ENCODE data around the gene CSK.

The CSK gene

GRCh38 chr15:74843445-74843828 lies 61.6 kb downstream of the CSK start:
- peak overlapping the region; percentile 91 for H3K4me2 ChIP-seq (ENCODE audit: low read depth, low read length, poor library complexity, severe bottlenecking)
- peaks cover 21% of the 10 kb centered on the region for H3K79me2 ChIP-seq (ENCODE audit: insufficient read depth, low read length)
- H3K27me3 ChIP-seq (ENCODE audit: insufficient read depth, low read length, poor library complexity, severe bottlenecking), result no peaks in the 10 kb centered on the region
- H3K4me3 ChIP-seq (ENCODE audit: low read length, poor library complexity, severe bottlenecking), result peak overlapping the region; percentile 94
- TF ChIP-seq CTCF (conservative IDR thresholded peaks at IDR 0.05; ENCODE audit: low read length) (peak; percentile 39; the same call in 1 of the 2 replicates), EZH2phosphoT487 (IDR thresholded peaks at IDR 0.05; ENCODE audit: borderline replicate concordance) (no peak)
- peak overlapping the region; percentile 85 for H3K9ac ChIP-seq (ENCODE audit: low read depth, low read length, poor library complexity, severe bottlenecking)
- H3K4me1 ChIP-seq (ENCODE audit: insufficient read depth, low read length, poor library complexity, severe bottlenecking), result peaks cover 40% of the 10 kb centered on the region
- no peaks in the 10 kb centered on the region for H3K9me3 ChIP-seq (ENCODE audit: insufficient read depth, low read depth, low read length)
- H3F3A ChIP-seq (ENCODE audit: low read depth), result no peaks in the 10 kb centered on the region; the same call in 1 of the 2 replicates
- H4K20me1 ChIP-seq (ENCODE audit: insufficient read depth, low read length, poor library complexity, severe bottlenecking), result peaks cover 3% of the 10 kb centered on the region
- H3K36me3 ChIP-seq (ENCODE audit: insufficient read depth, low read length), result peaks cover 17% of the 10 kb centered on the region; the same call in 1 of the 2 replicates
- peak overlapping the region; percentile 58 for H2AFZ ChIP-seq (ENCODE audit: low read length)
- H3K9me2 ChIP-seq (replicated peaks; ENCODE audit: low read depth, low read length), result no peaks in the 10 kb centered on the region

- H3K9ac ChIP-seq (ENCODE audit: low read depth, low read length, poor library complexity, severe bottlenecking), result peak overlapping the region; percentile 85
- H3K27me3 ChIP-seq (ENCODE audit: insufficient read depth, low read length, poor library complexity, severe bottlenecking), result no peaks in the 10 kb centered on the region
- H3K4me3 ChIP-seq (ENCODE audit: low read length, poor library complexity, severe bottlenecking), result peak overlapping the region; percentile 94
- H2AFZ ChIP-seq (ENCODE audit: low read length), result no peak overlapping the region
- H3K9me3 ChIP-seq (ENCODE audit: insufficient read depth, low read depth, low read length), result no peaks in the 10 kb centered on the region
- TF ChIP-seq CTCF (conservative IDR thresholded peaks at IDR 0.05; ENCODE audit: low read length), result no peak
- TF ChIP-seq EZH2phosphoT487 (IDR thresholded peaks at IDR 0.05; ENCODE audit: borderline replicate concordance), result no peak
- H3F3A ChIP-seq (ENCODE audit: low read depth), result no peaks in the 10 kb centered on the region; the same call in 1 of the 2 replicates
- peaks cover 21% of the 10 kb centered on the region; the same call in 1 of the 2 replicates for H3K36me3 ChIP-seq (ENCODE audit: insufficient read depth, low read length)
- peak overlapping the region; percentile 91 for H3K4me2 ChIP-seq (ENCODE audit: low read depth, low read length, poor library complexity, severe bottlenecking)
- H4K20me1 ChIP-seq (ENCODE audit: insufficient read depth, low read length, poor library complexity, severe bottlenecking), result peaks cover 3% of the 10 kb centered on the region
- peaks cover 40% of the 10 kb centered on the region for H3K4me1 ChIP-seq (ENCODE audit: insufficient read depth, low read length, poor library complexity, severe bottlenecking)
- peaks cover 21% of the 10 kb centered on the region for H3K79me2 ChIP-seq (ENCODE audit: insufficient read depth, low read length)
- no peaks in the 10 kb centered on the region for H3K9me2 ChIP-seq (replicated peaks; ENCODE audit: low read depth, low read length)
Observed at GRCh38 chr15:74843891-74844299, 62.0 kb downstream of the CSK start.

DNA sequence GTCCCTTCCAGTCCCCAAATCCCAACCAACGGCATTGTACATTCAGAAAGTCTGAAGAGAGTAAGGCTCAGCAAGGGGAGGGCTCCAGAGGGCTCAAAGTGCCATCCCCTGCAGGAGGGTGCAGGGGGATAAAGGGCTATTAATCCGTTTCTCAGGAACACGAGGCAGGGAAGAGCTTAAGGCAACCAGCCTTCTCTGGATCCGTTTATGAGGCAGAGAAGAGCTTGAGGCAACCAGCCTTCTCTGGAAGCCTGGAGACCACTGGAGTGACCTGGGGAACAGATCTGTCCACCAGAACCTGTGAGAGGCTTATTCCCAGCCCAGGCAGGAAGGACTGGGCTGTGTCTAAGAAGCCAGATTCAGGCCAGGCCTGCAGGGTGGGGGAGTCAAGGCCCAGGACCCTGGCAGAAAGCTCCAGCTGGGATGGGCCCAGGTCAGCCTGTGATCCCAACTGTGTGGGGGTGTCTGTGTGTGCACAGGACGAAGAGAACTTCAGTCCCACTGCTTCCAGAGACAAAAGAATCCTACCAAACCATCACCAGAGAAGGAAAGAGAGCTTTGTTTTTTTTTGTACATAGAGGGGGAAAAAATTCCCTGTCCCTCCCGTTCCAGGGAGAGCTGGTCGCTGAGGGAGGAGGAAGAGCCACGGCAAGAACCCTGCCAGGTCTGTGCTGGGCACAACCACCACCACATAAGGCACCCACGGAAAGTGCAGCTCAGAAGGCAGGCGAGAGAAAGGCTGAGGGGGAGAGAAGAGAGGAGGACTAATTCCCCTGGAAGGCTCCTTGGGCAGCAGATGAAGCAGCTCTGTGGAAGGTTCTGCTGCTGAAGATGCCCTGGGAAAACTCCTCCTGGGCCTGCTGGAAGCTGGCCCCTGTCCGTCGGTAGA lies 62.7 kb downstream of the CSK start:
- H3K9ac ChIP-seq (ENCODE audit: low read depth, low read length, poor library complexity, severe bottlenecking), result peak overlapping the region; percentile 85
- H3K4me2 ChIP-seq (ENCODE audit: low read depth, low read length, poor library complexity, severe bottlenecking), result peak overlapping the region; percentile 91
- H3K4me3 ChIP-seq (ENCODE audit: low read length, poor library complexity, severe bottlenecking), result peak overlapping the region; percentile 94
- no peaks in the 10 kb centered on the region for H3K9me2 ChIP-seq (replicated peaks; ENCODE audit: low read depth, low read length)
- peaks cover 40% of the 10 kb centered on the region for H3K4me1 ChIP-seq (ENCODE audit: insufficient read depth, low read length, poor library complexity, severe bottlenecking)
- TF ChIP-seq EZH2phosphoT487 (IDR thresholded peaks at IDR 0.05; ENCODE audit: borderline replicate concordance), result no peak
- TF ChIP-seq CTCF (conservative IDR thresholded peaks at IDR 0.05; ENCODE audit: low read length), result no peak
- H3K27me3 ChIP-seq (ENCODE audit: insufficient read depth, low read length, poor library complexity, severe bottlenecking), result no peaks in the 10 kb centered on the region
- H2AFZ ChIP-seq (ENCODE audit: low read length), result no peak overlapping the region
- H3K36me3 ChIP-seq (ENCODE audit: insufficient read depth, low read length), result peaks cover 22% of the 10 kb centered on the region; the same call in 1 of the 2 replicates
- H4K20me1 ChIP-seq (ENCODE audit: insufficient read depth, low read length, poor library complexity, severe bottlenecking), result peaks cover 3% of the 10 kb centered on the region
- no peaks in the 10 kb centered on the region for H3K9me3 ChIP-seq (ENCODE audit: insufficient read depth, low read depth, low read length)
- H3K79me2 ChIP-seq (ENCODE audit: insufficient read depth, low read length), result peaks cover 21% of the 10 kb centered on the region
- H3F3A ChIP-seq (ENCODE audit: low read depth), result no peaks in the 10 kb centered on the region; the same call in 1 of the 2 replicates
